ENCODE data around the gene ITIH6.

The ITIH6 gene

DNA sequence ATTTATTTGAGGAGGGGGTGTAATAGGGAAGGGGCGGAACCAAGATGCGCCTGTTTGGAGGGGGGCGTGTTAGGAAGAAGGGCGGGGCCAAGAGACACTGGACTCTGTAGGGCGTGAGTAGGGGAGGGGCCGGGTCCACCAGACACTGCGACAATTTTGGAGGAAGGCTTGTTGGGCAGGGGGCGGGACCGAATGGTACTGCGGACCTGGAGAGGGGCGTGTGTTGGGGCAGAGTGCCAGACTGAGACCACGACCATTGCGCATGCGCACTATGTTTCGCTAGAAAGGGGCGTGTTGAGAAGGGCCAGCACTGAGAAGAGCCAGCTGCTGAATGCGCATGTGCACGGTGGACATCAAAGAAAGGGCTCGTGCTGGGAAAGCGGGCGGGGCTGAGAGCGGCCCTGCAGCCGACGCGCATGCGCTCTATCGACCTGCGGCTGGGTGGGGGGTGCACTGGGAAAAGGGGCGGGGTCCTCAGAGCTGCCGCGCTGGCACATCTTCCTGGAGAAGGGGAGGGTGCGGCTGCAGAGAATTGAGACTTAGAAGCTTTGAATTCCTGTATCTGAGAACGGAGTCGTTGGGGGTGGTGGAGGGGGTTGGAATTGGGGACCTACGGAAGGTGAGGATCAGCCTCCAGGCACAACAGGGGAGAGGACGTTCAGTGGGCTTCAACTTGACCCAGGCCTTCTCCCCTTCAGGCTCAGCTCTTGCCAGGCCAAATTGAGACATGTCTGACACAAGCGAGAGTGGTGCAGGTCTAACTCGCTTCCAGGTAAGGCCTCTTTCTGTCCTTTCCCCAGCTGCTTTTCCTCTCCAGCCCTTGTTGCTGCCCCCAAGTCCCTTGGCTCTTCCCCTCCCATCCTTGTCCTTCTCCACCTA, 10.8 kb upstream of the ITIH6 start:
- Histone ChIP-seq H3K27me3 (replicated peaks) (no peaks in the 10 kb centered on the region), H3K36me3 (replicated peaks) (peaks cover 27% of the 10 kb centered on the region), H3K27ac (peak overlapping the region; percentile 69), H3K4me3 (ENCODE audit: low read depth, low read length) (peak overlapping the region; percentile 75)
- TF ChIP-seq CTCF (IDR thresholded peaks at IDR 0.05; ENCODE audit: low read depth, low read length, missing control alignments): no peak
- in situ Hi-C loops (cut with HindIII; ENCODE audit: low pct_ligation_motif_present, low sequenced_read_pairs): no loop called here
- peak; percentile 92 for DNase-seq

DNA sequence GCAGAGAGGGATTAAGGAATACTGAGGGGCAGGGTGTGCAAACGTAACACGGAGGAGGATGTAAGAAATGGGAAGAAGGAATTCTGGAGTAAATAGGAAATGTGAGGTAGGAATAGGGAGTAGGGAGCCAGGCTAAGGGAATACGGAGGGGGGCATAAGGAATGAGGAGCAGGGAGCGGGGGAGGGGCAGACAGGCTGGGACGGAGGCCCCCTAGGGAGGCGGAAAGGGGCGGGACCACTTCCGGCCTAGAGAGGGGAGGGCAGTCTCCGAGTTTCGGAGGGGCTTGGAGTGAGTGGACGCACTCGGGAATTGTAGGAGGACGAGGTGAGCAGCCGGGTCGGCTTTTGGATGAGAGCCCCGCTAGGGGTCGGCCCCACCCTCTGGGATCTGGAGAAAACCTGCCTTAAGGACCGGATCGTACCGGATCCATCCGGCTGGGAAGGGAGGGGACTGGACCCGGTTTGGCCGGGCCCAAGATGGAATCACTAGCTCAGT, 10.1 kb upstream of the ITIH6 start:
- in situ Hi-C loops (cut with HindIII; ENCODE audit: low pct_ligation_motif_present, low sequenced_read_pairs): no loop called here
- H3K4me3 ChIP-seq (ENCODE audit: low read depth, low read length): peak overlapping the region; percentile 75
- DNase-seq: no peak
- no peak for TF ChIP-seq CTCF (IDR thresholded peaks at IDR 0.05; ENCODE audit: low read depth, low read length, missing control alignments)
- peaks cover 23% of the 10 kb centered on the region for H3K36me3 ChIP-seq (replicated peaks)
- H3K27ac ChIP-seq: peak overlapping the region; percentile 46
- no peaks in the 10 kb centered on the region for H3K27me3 ChIP-seq (replicated peaks)

DNA sequence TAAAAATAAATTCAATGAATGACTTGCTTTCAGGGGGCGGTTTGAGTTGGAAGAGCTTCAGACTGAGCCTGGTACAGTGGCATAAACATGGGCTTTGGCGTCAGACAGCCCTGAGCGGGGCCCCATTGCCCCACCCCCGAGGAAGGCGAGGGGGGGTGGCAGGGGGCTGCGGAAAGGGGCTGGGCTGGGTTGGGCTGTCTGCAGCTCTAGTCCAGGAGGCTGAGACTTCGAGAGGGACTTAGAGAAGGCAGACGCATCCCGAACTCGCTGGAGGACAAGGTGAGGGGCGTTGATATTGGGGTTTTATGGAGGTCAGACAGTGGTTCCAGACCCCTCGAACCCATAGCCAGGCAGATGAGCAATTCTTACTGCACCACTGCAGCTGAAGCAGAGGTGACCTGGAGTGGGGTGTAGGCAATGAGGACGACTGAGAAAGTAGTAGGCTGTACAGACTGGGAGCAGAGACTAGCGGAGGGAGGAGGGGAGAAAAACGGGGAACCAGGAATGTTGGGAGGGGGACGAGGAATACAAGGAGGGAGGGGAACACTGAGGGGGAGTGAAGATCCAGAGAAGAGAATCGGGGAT, 9.6 kb upstream of the ITIH6 start, which contains the start of gene MAGED2:
TSS of gene MAGED2 (plus strand) at position 222 of the 585 bp plus-strand sequence. CDS start 1,587 bp downstream, outside the sequence.
- no peak for DNase-seq
- Histone ChIP-seq H3K36me3 (replicated peaks) (peaks cover 23% of the 10 kb centered on the region), H3K27ac (peak within 1 kb of the TSS; percentile 46), H3K4me3 (ENCODE audit: low read depth, low read length) (peak within 1 kb of the TSS; percentile 75), H3K27me3 (replicated peaks) (no peaks in the 10 kb centered on the region)
- no peak for TF ChIP-seq CTCF (IDR thresholded peaks at IDR 0.05; ENCODE audit: low read depth, low read length, missing control alignments)
- in situ Hi-C loops (cut with HindIII; ENCODE audit: low pct_ligation_motif_present, low sequenced_read_pairs): no loop called here

DNA sequence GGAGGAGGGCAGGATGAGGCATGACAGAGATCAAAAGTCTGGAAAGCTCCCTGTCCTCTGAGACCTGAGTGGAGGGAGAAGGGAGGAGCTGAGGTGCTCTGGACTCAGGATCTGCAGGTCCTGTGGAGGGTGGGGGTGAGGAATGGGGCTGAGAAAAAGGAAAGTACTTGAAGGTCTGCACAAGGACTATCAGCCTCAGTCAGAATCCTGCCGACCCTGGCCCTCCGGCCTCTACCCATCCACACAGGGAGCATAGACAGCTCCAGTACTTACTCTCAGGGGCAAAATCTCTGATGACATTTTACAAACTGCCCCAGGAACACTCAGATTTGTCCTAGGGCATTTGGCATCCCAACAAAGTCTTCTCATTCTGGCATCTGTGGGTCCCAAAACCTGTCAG, 991 bp upstream of the ITIH6 start:
- in situ Hi-C loops (cut with HindIII; ENCODE audit: low pct_ligation_motif_present, low sequenced_read_pairs): no loop called here
- Histone ChIP-seq H3K36me3 (replicated peaks) (no peaks in the 10 kb centered on the region), H3K4me3 (ENCODE audit: low read depth, low read length) (no peak overlapping the region), H3K27me3 (replicated peaks) (no peaks in the 10 kb centered on the region), H3K27ac (no peak overlapping the region)
- no peak for DNase-seq
- no peak for TF ChIP-seq CTCF (IDR thresholded peaks at IDR 0.05; ENCODE audit: low read depth, low read length, missing control alignments)

GRCh38 chrX:54794795-54795194, 3.3 kb downstream of the ITIH6 start:
- Histone ChIP-seq H3K4me3 (ENCODE audit: low read depth, low read length) (no peak overlapping the region), H3K27ac (no peak overlapping the region), H3K36me3 (replicated peaks) (no peaks in the 10 kb centered on the region), H3K27me3 (replicated peaks) (no peaks in the 10 kb centered on the region)
- TF ChIP-seq CTCF (IDR thresholded peaks at IDR 0.05; ENCODE audit: low read depth, low read length, missing control alignments): no peak
- no peak for DNase-seq
- in situ Hi-C loops (cut with HindIII; ENCODE audit: low pct_ligation_motif_present, low sequenced_read_pairs): no loop called here
